ENCODE measurements around the gene GGT6. TPM values are rescaled to one million over a fixed set of nuclear protein-coding genes. Genes with fewer than 3 reads are reported as not detected.
"Not testable (repeated sequence)": the region's sequence is repeated elsewhere in the genome, so short reads cannot be mapped to it uniquely, and the experiment has no call there.

The GGT6 gene
- polyA plus RNA-seq, 12 donors = 0.11 to 6.4 (median 0.34) TPM; not detected in 5

DNA sequence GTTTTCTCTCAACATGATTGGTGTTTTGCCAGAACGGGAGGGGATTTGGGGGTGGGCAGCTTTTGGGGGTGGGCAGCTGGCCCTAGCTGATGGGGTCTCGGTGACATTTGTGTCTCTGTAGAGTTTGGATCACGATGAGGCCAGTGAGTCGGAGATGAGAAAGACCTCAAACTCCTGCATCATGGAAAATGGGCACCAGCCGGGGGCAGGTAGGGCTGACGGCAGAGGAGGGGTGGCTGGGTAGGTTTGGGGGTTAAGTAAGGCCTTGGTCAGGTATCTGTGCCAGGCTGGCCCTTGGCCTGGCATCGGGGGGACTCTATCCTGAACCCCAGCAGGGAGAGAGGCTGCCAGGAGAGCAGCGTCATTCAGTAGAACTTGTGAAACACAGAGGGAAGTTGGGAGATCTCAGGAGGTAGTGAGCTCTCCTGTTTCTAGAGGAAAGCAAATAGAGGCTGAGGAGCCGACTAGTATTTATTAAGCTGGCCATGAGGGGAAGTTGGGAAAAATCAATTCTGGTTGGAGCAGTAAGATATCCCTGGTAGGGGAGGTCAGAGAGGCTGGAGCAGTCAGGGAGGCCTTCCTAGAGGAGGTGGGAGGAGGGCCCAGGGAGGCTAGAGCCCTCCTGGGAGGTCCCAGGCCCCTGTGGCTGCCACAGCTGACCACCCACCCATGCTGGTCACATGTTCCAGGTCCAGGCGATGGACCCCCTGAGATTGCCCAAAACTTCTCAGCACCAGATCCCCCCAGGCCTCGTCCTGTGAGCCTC, 32.0 kb upstream of the GGT6 start:
- DNase-seq = no peak

DNA sequence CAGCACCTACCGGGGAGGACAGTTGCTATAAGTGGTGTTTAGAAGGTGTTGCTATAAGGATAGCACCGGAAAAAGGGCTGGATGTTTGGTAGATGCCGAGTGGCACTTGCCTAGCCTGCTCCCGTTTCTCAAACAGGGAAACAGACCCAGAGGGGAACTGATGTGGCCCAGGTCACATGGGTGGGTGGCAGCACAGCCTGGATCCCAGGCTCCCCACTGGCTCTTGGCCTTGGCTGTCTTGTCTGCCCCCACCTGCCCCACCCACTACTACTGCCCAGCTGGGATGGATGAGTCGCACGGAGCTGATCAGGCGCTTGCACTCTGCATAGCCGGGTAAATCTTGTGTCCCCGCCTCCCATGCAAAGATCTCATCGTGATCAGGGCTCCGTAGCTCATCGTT, 31.2 kb upstream of the GGT6 start:
- DNase-seq = no peak

DNA sequence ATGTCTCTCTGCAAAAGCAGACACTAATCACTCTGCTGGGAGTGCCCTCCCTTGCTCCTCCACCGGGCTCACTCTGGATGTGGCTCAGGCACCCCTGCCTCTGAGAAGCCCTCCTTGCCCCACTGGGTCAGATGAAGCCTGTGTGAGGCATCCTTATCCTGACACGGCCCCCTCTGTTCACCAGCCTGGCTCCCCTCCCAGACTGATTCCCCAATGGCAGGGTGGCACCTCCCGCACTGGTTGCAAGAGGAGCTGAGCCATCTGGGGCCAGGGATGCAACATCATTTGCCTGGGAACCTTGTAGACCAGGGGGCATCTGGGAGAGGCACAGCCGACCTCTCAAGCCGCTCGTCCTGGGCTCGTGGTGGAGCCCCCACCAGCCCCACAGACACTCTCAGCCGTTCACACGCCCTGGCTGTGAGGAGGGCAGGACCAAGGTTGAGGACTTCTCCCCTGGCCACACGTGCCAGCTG, 30.6 kb upstream of the GGT6 start:
- no peak for DNase-seq

DNA sequence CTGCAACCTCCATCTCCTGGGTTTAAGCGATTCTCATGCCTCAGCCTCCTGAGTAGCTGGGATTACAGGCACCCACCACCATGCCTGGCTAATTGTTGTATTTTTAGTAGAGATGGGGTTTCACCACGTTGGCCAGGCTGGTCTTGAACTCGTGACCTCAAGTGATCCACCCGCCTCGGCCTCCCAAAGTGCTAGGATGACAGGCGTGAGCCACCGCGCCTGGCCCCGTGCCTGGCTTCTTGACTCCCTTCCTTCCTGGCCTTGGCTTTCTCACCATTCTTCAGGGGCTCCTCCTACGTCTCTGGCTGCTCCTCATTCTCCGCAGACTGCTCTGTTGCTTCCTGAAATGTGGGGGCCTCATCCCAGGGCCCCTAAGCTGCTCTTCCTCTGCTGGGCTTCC, 29.7 kb upstream of the GGT6 start:
- DNase-seq = not testable (repeated sequence)

DNA sequence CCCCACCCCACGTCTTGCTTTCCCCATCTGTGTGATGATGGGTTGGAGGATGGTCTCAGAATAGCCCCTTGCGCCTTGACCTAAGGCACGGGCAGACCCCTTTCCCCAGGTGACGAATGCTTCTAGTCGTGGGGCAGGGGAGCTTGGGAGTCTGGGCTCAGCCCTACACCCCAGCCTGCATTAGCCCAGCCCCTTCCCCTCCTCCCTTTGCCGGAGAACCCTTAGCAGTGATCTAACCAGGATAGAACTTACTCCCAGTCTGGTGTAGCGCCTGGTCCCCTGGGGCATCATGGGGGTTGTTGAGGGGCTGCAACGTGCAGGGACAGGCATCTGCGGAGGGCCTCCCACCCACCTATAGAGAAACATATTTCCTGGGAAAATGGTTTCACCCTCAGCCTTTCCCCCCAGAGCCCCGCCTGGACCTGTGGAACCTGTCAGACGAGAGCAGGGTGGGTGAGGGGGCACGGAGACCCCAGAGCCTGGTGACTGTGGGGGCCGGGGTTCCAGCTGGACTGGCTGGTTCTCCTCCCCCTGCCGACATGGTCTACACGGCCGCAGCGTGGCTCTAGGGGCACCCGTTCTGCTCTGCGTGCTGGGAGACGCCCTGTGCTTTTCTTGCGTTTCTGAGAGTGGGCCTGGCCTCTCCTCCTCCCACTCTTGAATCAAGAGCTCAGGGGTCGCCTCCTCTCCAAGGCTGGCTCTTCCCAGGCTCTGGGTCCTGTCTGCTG, 28.7 kb upstream of the GGT6 start:
- no peak for DNase-seq

DNA sequence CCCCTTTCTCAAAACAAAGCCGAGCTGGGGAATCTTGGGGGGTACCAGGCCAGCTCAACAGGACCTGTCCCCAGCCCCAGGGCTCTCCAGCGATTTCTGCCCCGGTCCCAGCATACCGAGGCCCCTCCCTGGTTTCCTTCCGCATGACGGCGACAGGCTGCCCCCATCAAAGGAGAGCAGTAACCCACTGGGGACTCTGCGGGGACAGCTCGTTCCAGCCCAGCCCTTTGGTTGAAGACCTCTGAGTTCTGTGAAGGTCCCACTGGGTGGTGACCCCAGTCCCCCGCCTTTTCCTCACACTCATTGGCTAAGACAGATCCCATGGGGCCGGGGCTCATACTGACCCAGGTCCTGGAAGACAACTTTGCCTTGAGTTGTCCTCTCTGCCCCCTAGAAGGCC, 28.0 kb upstream of the GGT6 start:
- DNase-seq = no peak

DNA sequence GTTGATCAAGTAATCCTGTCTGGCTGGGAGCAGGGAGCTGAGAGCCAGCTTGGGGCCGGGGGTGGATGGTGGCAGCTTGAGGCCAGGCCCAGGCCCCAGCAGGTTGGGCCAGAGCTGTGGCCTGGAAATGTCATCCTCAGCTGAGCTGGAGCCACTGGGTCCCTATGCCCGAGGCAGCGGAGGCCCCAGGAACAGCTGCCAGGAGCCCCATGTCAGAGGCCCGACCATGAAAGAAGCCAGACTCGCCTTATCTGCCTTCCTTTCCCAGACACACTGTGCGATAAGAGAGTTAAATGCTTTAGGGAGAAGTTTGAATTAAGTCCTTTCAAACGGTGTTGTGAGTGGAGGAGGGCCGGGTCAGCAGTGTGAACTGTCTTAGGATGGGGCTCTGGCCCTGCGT, 27.4 kb upstream of the GGT6 start:
- DNase-seq = no peak

DNA sequence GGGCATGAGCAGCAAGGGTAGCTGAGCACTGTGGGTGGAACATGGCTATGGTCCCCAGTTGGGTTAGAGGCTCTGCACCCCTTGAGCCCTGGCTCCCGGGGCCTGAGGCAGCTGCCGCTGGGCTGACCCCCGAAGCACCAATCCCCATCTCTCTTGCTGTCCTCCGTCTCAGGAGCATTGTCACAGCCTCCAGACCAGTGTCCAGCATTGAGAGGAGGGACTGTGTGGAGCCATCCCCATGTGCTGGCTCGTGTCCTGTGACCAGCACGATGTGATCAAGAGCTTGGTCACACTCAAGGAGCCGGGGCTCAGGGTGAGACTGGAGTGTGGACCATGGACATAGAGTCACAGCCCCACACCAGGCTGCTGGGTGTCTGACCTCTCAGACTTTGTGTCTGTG, 26.8 kb upstream of the GGT6 start:
- DNase-seq = no peak

DNA sequence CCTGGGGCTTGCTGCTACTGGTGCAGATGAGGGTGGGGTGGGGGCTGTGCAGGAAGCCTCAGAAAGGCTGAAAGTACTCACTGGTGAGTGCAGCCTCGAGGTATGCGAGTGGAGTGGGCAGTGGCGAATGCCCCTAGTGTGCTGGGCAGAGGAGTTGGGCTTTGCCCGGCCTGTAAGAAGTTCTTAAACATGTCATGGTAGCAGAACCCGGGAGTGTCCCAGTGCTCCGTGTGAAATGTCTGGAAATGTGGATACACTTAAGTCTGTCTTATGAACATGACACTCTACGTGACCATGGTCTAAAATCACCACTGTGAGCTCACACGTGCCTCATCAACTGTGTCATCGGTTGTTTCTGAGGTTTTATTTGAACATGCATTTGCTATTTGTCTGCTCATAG, 25.7 kb upstream of the GGT6 start:
- no peak for DNase-seq

DNA sequence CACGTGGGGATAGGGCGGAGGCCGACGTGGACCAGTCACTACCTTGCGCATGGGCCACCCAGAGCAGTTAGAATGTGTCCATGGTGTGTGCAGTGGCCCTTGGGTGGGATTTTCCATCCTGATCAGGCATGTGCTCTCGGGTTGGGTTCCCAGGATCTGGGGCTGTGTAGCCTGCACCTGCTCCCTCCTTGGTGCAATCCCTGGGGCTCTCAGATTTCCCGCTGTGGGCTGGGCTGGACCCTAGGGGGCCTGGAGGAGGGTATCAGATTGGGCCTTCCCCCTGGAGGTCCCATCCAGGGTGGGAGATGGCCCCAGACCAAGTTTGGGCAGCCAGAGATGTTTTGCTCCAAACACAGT, 25.2 kb upstream of the GGT6 start:
- no peak for DNase-seq

DNA sequence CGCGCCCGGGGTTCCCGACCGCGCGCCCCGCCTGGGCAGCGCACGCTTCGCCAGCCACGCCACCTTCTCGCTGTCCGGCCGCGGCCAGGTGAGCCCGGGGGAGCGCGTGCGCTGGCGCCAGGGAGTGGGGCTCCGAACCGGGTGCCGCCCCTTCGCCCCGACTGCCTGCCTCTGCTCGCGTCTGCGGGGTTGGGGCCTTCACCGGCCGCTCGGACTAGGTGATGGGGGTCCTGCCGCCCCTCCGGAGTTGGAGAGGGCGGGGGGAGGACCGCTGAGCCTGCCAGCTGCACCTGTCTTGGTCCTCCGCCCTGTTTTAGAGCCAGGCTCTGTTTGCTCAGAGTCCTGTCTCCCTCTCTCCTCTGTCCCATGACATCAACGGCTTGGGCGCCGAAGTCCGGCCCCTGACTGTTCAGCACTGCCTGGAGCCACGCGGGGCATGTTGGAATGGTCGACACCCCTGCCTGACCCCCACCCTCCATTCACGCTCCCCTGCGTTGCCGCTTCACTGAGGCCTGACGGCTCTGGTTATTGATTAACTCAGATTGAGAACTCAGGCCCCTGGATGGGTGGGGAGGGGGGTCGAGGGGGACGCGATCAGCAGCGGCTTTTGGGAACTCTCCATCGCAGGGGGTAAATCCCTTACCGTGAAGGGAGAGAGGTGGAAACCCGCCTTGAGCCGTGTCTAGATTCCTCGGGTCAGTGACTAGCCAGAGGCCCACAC, 24.7 kb upstream of the GGT6 start:
- DNase-seq = no peak

DNA sequence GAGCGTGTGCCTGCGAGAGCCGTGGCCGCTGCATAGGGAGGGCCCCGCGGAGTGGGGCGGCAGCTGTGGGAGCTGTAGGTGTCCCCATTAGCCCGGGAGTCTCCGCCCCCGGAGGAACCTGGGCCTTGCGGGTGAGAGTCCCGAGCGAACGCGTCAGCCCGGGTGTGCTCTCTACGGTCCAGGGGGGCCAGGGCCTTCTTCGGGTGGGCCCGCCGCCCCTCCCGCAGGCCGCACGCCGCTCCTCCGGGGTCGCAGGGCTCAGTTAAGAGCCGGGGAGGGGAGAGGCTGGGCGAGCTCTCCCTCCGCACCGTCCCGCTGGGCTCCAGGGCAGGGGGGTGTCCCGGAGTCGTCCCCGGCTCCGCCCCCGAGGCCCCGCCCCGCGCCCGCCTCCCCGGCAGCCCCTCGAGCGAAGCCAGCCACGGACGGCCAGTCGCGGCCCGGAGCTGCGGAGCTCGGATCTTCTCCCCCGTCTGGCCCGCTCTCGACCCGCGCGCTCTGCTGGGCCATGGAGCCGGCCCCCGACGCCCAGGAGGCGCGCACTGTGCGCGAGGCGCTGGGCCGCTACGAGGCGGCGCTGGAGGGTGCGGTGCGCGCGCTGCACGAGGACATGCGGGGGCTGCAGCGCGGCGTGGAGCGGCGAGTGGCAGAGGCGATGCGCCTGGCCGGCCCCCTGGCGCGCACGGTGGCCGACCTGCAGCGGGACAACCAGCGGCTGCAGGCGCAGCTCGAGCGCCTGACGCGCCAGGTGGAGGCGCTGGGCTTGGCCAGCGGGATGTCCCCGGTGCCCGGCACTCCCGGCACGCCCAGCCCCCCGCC, 23.9 kb upstream of the GGT6 start, which contains the start of gene SMTNL2:
SMTNL2 (plus strand) TSS at position 429 of the 816 bp plus-strand sequence; CDS start at position 506, 77 bp downstream.
- no peak for DNase-seq

DNA sequence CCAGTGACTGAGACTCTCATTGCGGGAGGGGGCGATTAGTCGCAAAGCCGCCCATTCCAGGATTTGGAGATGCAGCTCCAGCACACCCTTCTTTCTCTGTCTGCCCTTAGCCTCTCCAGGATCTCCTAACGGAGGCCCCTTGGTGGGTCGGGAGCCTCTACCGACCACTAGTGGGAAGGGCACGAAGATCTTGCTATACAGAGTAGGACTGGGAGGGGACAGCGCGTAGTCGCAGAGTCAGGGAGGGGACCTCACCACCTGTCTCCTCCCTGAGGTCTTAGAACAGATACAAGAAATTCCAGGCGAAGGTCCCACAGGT, 23.4 kb upstream of the GGT6 start:
- no peak for DNase-seq

DNA sequence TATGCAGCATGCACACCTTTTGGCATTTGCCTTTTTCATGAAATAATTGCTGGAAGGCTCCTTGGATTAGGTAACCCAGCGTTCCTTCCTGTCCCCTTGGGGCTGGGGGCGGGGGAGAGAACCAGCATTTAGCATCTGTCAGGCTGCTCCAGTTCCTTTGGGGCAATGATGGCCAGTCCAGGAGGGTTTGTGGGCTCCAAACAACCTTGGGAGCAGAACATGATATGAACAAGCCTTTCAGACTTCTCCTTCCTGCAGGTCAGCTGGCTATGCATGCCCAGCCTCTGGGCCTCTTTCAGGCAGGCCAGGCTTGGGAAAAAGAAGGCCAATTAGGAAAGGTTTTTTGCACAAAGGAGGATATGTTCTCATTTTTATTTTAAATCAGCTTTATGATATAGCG, 22.8 kb upstream of the GGT6 start:
- no peak for DNase-seq

DNA sequence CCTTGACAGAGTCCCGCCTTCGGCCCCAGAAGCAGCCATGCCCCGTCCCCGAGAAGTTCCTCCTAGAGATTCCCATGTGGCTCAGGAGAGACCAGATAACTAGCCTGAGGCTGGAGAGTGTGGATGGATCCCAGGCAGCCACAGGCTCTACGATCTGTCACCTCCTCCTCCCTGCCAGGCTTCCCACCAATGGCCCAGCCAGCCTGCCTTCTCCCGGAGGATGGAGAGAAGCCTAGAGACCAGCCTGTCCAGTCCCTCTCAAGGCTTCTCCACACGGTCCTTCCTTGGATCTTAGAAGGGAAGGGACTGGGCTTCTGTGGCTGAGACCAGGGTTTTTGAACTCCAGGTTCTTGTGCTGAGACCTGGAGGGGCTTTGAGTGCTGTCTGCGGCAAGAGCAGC, 22.3 kb upstream of the GGT6 start:
- DNase-seq = no peak

DNA sequence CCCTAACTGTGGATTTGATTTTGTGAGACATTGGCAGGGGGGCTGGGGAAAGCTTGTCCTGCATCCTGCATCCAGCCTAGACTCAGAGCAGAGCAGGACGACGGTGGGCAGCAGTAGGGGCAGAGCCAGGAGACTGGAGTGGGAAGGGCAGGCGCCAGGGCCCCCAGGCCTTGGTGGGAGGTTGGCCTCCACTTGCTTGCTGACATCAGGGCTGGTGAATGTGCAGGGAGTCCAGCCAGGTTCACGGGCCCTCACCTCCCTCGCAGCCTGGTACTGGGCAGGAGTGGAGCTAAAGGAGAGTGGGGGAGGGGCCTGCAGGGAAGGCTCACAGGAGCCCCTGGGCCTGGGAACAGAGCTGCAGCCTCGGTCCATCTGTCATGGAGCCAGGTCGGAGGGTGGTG, 21.7 kb upstream of the GGT6 start:
- no peak for DNase-seq

DNA sequence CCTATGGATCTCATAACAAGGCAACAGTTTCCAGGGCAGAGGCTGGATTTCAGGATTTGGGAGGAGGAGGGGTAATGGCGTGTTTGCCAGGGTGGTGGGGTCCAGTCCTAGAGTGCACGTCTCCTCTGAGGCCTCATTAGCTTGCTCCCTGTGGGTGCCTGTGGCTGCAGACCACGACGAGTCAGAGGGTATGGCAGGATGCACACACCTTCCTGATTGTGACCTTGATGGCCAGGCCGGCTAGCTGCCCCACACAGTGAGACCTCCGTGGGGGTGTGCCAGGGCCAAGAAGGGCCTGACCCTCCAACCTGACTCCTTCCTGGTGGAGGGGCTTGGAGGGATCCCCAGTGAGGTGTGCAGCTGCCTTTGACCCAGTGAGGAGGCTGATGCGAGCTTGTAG, 19.9 kb upstream of the GGT6 start:
- DNase-seq = no peak

DNA sequence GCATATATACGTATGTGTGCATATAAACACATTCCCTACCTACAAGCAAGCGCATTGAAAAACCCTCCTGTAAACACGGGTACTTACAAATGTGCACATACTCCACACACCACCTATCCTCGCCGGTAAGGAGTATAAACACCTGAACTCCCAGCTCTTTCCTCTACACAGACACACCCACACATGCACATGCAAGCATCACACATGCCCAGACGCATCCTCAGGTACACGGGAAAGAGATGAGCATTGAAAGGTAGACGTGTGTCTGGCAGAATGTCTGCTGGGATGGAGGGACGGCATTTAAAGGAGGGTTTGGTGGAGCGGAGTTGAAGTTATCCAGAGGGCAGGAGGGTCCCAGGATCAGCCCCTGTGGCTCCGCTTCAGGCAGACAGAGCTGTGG, 19.3 kb upstream of the GGT6 start:
- DNase-seq = no peak

DNA sequence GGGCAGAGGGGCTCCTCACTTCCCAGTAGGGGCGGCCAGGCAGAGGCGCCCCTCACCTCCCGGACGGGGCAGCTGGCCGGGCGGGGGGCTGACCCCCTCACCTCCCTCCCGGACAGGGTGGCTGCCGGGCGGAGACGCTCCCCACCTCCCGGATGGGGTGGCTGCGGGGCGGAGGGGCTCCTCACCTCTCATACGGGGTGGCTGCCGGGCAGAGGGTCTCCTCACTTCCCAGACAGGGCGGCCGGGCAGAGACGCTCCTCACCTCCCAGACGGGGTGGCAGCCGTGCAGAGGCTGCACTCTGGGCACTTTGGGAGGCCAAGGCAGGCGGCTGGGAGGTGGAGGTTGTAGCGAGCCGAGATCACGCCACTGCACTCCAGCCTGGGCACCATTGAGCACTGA, 18.0 kb upstream of the GGT6 start:
- not testable (repeated sequence) for DNase-seq

DNA sequence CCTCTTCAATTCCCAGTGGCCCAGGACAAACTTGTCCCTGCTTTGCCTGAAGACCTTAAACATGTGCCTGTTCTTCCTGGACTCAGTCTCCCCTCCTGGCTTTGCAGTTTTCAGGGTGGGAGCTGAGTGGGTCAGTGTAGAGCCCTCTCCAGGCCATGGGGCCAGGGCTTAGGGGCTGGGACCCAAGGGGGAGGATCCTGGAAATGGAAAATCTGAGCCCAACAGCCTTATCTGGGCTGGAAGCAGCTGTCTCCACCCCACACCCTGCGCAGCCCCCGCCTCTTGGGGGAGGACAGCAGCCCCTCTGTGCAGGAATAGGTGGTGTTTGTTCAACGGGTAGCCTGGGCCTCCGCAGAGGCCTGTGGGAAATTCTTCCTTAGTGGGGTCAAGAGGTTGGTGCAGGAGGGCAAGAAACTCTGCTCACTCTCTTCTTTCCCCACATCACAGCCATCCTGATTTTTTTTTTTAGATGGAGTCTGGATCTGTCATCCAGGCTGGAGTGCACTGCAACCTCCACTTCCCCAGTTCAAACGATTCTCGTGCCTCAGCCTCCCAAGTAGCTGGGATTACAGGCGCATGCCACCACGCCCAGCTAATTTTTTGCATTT, 17.1 kb upstream of the GGT6 start:
- no peak for DNase-seq

DNA sequence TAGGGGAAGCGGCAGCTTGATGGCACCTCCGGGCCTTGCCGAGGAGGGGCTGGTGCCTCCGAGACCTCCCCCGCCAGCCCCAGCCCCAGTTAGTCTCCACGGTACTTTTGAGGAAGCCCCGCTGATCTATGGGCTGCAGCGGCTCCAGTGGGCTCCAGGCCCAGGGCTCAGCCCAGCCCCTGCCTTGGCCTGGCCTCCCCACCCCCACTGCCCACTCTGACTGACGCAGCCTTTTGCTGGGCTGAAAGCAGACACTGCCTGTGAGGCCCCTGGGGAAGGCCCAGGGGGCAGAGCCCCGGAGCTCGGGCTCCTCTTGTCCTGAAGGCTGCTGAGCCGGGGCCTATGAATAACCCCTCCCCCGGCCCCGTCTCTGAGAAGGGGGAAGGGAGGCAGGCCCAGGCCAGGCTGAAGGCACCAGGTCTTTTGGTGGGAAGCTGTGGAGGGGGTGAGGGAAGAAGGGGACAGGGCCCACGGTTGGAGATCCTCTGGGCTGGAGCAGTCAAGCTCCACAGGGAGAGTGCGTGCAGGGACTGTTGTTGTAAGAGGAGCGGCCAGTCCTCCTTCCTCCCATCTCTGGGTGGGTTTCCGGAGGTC, 16.4 kb upstream of the GGT6 start:
- no peak for DNase-seq

Measured in muscle of arm (tissue), 12 donors.